ENCODE results near the gene ARHGAP22. TPM values are rescaled to one million over a fixed set of nuclear protein-coding genes. Genes with fewer than 3 reads are reported as not detected.

The ARHGAP22 gene
- total and polyA plus RNA-seq, 2 experiments from 2014 or later, result 4.8 to 10.7 TPM

DNA sequence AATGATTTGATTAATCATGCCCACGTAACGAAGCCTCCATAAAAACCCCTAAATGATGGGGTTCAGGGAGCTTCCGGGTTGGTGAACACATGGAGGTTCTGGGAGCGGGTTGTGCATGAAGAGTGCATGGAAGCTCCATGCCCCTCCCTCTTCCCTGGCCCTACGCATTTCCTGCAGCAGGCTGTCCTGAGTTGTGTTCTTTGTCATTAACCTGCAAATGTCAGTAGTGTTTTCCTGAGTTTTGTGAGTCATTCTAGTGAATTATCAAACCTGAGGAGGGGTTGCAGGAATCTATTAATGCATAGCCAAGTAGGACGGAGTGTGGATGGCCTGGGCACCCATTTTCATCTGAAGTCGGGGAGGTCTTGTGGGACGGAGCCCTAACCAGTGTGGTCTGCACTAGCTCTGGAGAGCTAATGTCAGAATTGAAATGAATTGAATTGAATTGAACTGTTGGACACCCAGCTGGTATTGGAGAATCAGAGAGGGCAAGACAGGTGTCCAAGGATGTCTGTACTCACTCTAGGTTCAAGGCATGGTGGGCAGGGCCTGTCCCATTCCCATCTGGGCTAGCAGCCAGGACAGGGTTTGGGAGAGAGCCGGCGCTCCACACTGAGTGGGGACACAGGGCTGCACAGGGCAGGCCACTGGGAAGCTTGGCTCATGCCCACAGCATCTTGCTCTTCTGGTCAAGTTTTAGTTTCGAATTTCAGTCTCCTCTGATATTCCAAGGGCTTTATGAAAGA, 22.3 kb upstream of the ARHGAP22 start:
- Histone ChIP-seq H3K27ac (ENCODE audit: low read depth) (no peak overlapping the region), H3F3A (replicated peaks; ENCODE audit: low read depth) (no peaks in the 10 kb centered on the region), H3K9me2 (ENCODE audit: insufficient read depth) (peaks cover 19% of the 10 kb centered on the region; the same call in 1 of the 2 replicates), H3K4me1 (ENCODE audit: insufficient read depth) (no peaks in the 10 kb centered on the region), H3K79me2 (replicated peaks; ENCODE audit: insufficient read depth) (no peaks in the 10 kb centered on the region), H3K4me2 (no peak overlapping the region), H3K36me3 (ENCODE audit: insufficient read depth) (no peaks in the 10 kb centered on the region), H3K4me3 (no peak overlapping the region), H4K20me1 (replicated peaks; ENCODE audit: insufficient read depth) (no peaks in the 10 kb centered on the region), H2AFZ (0 out of 2 replicates have a peak overlapping the region, but pooled peaks have one; percentile 63), H3K27me3 (ENCODE audit: insufficient read depth) (no peaks in the 10 kb centered on the region)
- ATAC-seq, result no peak
- TF ChIP-seq NANOG (IDR thresholded peaks at IDR 0.05; ENCODE audit: borderline replicate concordance), result no peak
- TF ChIP-seq, protein P1, sequence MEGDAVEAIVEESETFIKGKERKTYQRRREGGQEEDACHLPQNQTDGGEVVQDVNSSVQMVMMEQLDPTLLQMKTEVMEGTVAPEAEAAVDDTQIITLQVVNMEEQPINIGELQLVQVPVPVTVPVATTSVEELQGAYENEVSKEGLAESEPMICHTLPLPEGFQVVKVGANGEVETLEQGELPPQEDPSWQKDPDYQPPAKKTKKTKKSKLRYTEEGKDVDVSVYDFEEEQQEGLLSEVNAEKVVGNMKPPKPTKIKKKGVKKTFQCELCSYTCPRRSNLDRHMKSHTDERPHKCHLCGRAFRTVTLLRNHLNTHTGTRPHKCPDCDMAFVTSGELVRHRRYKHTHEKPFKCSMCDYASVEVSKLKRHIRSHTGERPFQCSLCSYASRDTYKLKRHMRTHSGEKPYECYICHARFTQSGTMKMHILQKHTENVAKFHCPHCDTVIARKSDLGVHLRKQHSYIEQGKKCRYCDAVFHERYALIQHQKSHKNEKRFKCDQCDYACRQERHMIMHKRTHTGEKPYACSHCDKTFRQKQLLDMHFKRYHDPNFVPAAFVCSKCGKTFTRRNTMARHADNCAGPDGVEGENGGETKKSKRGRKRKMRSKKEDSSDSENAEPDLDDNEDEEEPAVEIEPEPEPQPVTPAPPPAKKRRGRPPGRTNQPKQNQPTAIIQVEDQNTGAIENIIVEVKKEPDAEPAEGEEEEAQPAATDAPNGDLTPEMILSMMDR (conservative IDR thresholded peaks at IDR 0.05; ENCODE audit: low read depth in 2 of 2), result no peak
- TF ChIP-seq, protein P2, sequence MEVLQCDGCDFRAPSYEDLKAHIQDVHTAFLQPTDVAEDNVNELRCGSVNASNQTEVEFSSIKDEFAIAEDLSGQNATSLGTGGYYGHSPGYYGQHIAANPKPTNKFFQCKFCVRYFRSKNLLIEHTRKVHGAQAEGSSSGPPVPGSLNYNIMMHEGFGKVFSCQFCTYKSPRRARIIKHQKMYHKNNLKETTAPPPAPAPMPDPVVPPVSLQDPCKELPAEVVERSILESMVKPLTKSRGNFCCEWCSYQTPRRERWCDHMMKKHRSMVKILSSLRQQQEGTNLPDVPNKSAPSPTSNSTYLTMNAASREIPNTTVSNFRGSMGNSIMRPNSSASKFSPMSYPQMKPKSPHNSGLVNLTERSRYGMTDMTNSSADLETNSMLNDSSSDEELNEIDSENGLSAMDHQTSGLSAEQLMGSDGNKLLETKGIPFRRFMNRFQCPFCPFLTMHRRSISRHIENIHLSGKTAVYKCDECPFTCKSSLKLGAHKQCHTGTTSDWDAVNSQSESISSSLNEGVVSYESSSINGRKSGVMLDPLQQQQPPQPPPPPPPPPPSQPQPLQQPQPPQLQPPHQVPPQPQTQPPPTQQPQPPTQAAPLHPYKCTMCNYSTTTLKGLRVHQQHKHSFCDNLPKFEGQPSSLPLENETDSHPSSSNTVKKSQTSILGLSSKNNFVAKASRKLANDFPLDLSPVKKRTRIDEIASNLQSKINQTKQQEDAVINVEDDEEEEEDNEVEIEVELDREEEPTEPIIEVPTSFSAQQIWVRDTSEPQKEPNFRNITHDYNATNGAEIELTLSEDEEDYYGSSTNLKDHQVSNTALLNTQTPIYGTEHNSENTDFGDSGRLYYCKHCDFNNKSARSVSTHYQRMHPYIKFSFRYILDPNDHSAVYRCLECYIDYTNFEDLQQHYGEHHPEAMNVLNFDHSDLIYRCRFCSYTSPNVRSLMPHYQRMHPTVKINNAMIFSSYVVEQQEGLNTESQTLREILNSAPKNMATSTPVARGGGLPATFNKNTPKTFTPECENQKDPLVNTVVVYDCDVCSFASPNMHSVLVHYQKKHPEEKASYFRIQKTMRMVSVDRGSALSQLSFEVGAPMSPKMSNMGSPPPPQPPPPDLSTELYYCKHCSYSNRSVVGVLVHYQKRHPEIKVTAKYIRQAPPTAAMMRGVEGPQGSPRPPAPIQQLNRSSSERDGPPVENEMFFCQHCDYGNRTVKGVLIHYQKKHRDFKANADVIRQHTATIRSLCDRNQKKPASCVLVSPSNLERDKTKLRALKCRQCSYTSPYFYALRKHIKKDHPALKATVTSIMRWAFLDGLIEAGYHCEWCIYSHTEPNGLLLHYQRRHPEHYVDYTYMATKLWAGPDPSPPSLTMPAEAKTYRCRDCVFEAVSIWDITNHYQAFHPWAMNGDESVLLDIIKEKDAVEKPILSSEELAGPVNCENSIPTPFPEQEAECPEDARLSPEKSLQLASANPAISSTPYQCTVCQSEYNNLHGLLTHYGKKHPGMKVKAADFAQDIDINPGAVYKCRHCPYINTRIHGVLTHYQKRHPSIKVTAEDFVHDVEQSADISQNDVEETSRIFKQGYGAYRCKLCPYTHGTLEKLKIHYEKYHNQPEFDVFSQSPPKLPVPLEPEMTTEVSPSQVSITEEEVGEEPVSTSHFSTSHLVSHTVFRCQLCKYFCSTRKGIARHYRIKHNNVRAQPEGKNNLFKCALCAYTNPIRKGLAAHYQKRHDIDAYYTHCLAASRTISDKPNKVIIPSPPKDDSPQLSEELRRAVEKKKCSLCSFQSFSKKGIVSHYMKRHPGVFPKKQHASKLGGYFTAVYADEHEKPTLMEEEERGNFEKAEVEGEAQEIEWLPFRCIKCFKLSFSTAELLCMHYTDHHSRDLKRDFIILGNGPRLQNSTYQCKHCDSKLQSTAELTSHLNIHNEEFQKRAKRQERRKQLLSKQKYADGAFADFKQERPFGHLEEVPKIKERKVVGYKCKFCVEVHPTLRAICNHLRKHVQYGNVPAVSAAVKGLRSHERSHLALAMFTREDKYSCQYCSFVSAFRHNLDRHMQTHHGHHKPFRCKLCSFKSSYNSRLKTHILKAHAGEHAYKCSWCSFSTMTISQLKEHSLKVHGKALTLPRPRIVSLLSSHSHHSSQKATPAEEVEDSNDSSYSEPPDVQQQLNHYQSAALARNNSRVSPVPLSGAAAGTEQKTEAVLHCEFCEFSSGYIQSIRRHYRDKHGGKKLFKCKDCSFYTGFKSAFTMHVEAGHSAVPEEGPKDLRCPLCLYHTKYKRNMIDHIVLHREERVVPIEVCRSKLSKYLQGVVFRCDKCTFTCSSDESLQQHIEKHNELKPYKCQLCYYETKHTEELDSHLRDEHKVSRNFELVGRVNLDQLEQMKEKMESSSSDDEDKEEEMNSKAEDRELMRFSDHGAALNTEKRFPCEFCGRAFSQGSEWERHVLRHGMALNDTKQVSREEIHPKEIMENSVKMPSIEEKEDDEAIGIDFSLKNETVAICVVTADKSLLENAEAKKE (CRISPR knock-in tag; IDR thresholded peaks at IDR 0.05), result no peak
- TF ChIP-seq EZH2phosphoT487 (IDR thresholded peaks at IDR 0.05; ENCODE audit: unreplicated experiment), result no peak
- Mint-ChIP-seq H3K9me3 (no peaks in the 10 kb centered on the region), H3K36me3 (ENCODE audit: low read depth) (no peaks in the 10 kb centered on the region; the same call in 2 of the 3 replicates), H3K27ac (no peak overlapping the region), H3K4me1 (peaks cover 6% of the 10 kb centered on the region; the same call in 2 of the 3 replicates), H3K27me3 (ENCODE audit: insufficient read depth, low read depth, poor library complexity) (no peaks in the 10 kb centered on the region), H3K4me3 (no peak overlapping the region)
- no peak for DNase-seq (ENCODE audit: low spot score)

Data from GM23338 (cell line).